Uterus (tissue), 2 donors: ENCODE measurements around the gene MAN2A1.

Experiments
- POLR2A ChIP-seq, 2 donors: fragments of 450-650 bp; IDR thresholded peaks; one replicate each; pipeline ENCODE4 v1.6.1; 2016; ENCODE audit warnings: antibody characterized with exemption in 2 of 2, mild to moderate bottlenecking in 1 of 2, moderate library complexity in 1 of 2
- TF ChIP-seq, protein P1 (sequence below), 4 experiments: fragments of 200-600 bp in 2 of 4; fragments of 450-650 bp in 2 of 4; sonication (generic) in 2 of 4; IDR thresholded peaks; one replicate each; pipeline ENCODE4 v1.5.1; 2016 to 2019; ENCODE audit warnings: antibody characterized with exemption in 4 of 4, mild to moderate bottlenecking in 2 of 4, moderate library complexity in 1 of 4

DNA sequence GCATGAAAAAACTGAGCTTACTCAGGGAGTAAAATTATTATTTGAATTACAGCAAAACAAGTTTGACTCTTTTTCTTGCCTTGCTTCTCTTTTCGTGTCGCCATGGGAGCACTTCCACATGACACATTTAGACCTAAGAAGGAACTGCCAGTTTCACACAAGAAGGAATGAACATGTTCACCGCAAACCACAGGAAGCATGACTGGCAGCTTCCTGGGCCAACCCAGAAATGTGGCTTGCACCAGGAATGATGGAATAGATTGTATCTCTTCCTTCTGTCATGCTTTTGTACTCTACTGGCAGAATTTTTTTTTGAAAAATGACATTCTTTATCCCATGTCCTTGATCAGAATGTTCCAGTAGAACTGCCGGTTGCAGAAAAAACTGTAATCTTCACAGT, 32.9 kb upstream of the MAN2A1 start:
- TF ChIP-seq, protein P1, sequence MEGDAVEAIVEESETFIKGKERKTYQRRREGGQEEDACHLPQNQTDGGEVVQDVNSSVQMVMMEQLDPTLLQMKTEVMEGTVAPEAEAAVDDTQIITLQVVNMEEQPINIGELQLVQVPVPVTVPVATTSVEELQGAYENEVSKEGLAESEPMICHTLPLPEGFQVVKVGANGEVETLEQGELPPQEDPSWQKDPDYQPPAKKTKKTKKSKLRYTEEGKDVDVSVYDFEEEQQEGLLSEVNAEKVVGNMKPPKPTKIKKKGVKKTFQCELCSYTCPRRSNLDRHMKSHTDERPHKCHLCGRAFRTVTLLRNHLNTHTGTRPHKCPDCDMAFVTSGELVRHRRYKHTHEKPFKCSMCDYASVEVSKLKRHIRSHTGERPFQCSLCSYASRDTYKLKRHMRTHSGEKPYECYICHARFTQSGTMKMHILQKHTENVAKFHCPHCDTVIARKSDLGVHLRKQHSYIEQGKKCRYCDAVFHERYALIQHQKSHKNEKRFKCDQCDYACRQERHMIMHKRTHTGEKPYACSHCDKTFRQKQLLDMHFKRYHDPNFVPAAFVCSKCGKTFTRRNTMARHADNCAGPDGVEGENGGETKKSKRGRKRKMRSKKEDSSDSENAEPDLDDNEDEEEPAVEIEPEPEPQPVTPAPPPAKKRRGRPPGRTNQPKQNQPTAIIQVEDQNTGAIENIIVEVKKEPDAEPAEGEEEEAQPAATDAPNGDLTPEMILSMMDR (IDR thresholded peaks at IDR 0.05) = no peak
- no peak for TF ChIP-seq POLR2A (IDR thresholded peaks at IDR 0.05)
